ENCODE results near the gene NSUN2. TPM values are rescaled to one million over a fixed set of nuclear protein-coding genes. Genes with fewer than 3 reads are reported as not detected.
"Not testable (repeated sequence)": the region's sequence is repeated elsewhere in the genome, so short reads cannot be mapped to it uniquely, and the experiment has no call there.

Gene NSUN2
- total RNA-seq, 6 experiments from 2014 or later: 24.6 to 42.5 (median 29.1) TPM

DNA sequence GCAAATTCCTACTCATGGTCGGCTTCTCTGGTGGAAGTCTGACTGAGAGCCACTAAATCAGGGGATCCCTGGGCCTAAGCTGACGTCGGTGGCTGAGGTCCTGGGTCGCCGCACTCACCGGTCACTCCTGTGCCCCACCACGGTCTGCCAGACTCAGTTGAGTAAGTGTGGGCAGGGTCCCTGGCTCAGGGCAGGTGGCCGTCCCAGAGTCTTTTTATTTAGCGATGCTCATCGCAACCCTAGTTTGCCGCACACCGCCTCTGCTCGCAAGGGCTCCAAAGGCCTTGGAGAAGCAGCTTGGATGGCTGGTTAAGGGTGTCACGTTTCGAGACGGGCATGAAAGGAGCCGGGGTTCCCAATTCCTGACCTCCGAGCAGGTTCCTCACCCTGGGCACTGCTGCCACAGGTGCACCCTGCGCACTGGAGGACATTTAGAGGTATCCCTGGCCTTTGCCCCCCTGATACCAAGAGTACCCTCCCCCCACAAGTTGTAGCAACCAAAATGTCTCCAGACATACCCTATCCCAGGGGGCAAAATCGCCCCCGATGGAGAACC lies 59.9 kb downstream of the NSUN2 start:
- ATAC-seq (no peak), DNase-seq (no peak)
- H3K4me3 ChIP-seq: no peak overlapping the region
- 84% methylated on average over 3 of the region's 21 CpGs for WGBS (ENCODE audit: insufficient coverage, low coverage, low lambda C conversion rate, missing lambda C conversion rate)
- H3K27ac ChIP-seq: no peak overlapping the region
- no peaks in the 10 kb centered on the region for H3K27me3 ChIP-seq
- H3K9me3 ChIP-seq: no peaks in the 10 kb centered on the region
- H3K36me3 ChIP-seq: no peaks in the 10 kb centered on the region
- TF ChIP-seq, protein P1, sequence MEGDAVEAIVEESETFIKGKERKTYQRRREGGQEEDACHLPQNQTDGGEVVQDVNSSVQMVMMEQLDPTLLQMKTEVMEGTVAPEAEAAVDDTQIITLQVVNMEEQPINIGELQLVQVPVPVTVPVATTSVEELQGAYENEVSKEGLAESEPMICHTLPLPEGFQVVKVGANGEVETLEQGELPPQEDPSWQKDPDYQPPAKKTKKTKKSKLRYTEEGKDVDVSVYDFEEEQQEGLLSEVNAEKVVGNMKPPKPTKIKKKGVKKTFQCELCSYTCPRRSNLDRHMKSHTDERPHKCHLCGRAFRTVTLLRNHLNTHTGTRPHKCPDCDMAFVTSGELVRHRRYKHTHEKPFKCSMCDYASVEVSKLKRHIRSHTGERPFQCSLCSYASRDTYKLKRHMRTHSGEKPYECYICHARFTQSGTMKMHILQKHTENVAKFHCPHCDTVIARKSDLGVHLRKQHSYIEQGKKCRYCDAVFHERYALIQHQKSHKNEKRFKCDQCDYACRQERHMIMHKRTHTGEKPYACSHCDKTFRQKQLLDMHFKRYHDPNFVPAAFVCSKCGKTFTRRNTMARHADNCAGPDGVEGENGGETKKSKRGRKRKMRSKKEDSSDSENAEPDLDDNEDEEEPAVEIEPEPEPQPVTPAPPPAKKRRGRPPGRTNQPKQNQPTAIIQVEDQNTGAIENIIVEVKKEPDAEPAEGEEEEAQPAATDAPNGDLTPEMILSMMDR (IDR thresholded peaks at IDR 0.05): no peak
- H3K4me1 ChIP-seq: peaks cover 0 to 13% (median 0%) of the 10 kb centered on the region in 4 donors
- intact Hi-C loops (cut with DNase I): loop anchor here in 1 of 2 donors (10.0 kb wide), 1 partner anchor 1078 kb away; no protein-coding TSS in a partner anchor

DNA sequence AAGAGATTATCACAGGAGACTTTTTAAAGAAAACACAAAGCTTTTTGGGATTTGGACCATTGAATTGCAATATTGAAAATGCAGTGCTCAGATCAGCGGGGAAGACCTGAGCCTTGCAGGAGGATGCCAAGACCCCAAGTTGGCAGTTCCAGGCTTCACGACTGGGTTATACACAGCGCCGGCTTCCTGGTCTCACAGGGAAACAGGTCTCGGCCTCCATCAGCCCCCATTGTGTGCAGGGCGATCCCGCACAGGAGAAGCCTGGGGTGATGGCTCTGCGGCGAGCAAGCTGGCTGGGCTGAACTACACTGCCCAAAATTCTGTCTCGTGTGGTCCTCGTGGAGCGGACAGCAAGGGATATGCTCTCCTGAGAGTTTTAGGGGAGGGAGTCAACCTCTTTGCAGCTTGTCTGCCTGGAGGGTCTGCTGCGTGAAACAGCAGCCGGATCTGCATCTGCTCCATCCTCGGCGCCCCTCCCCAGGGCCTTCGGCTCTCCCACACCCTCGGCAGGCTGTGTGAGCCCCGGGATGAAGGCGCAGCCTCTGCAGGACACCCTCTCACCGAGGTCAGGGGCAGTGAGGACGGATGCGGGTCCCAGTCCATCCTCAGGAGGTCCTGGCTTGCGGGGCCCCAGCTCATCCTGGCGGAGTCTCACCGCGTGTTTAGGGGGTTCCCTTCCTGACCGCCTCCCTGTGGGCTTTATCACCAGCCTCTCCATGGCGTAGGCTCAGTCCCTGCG lies 60.6 kb downstream of the NSUN2 start:
- DNase-seq: no peak
- WGBS (ENCODE audit: insufficient coverage, low coverage, low lambda C conversion rate, missing lambda C conversion rate): 72% methylated on average over 6 of the region's 30 CpGs

DNA sequence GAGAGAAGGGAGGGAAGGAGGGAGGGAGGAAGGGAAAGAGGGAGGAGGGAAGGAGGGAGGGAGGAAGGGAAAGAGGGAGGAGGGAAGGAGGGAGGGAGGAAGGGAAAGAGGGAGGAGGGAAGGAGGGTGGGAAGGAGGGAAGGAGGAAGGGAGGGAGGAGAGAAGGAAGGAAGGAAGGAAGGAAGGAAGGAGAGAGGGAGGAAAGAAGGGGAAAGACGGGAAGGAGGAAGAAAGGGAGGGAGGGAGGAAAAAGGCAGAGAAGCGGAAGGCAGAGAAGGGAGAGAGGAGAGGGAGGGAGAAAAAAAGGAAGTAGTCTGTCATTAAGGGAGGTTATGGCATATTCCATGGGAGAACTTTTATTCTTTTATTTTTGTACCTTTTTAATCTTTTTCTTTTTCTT lies 61.2 kb downstream of the NSUN2 start:
- not testable (repeated sequence) for H3K27ac ChIP-seq, H3K36me3 ChIP-seq, ATAC-seq, H3K9me3 ChIP-seq, DNase-seq, H3K4me1 ChIP-seq, H3K27me3 ChIP-seq, H3K4me3 ChIP-seq
- WGBS (ENCODE audit: insufficient coverage, low coverage, low lambda C conversion rate, missing lambda C conversion rate): 62% methylated on average over 2 of the region's 2 CpGs
- intact Hi-C loops (cut with DNase I): loop anchor here in 1 of 2 donors (10.0 kb wide), 1 partner anchor 1077 kb away; no protein-coding TSS in a partner anchor

More for the DNA sequence above, 60.6 kb downstream of the NSUN2 start:
- peaks cover 0 to 13% (median 0%) of the 10 kb centered on the region in 4 donors for H3K4me1 ChIP-seq
- H3K27ac ChIP-seq: no peak overlapping the region
- H3K27me3 ChIP-seq: no peaks in the 10 kb centered on the region
- TF ChIP-seq POLR2A (IDR thresholded peaks at IDR 0.05): no peak
- TF ChIP-seq, protein P1 (IDR thresholded peaks at IDR 0.05): no peak
- intact Hi-C loops (cut with DNase I): loop anchor here in 1 of 2 donors (10.0 kb wide), 1 partner anchor 1077 kb away; no protein-coding TSS in a partner anchor
- no peaks in the 10 kb centered on the region for H3K9me3 ChIP-seq
- H3K4me3 ChIP-seq: no peak overlapping the region
- no peak for ATAC-seq
- no peaks in the 10 kb centered on the region for H3K36me3 ChIP-seq

DNA sequence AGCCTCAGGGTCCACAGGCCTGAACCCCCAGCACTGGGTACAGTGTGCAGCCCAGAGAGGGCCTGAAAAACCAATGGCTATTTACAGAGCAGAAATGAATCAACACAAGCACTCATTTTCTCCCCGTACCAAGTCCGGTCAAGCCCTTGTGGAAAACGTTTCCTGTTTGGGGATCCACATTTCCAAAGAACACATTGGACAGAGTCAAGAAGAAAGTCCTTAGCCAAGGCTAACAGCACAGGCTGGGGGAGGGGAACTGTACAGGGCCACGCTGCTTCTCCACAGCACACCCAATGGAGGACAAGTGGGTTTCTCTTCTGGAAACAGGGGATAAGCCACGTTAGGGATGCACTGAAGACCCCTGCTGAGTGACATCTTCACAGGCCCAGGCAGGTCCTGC lies 62.3 kb downstream of the NSUN2 start:
- DNase-seq: no peak
- no peak overlapping the region for H3K27ac ChIP-seq
- H3K9me3 ChIP-seq: no peaks in the 10 kb centered on the region
- intact Hi-C loops (cut with DNase I): loop anchor here in 1 of 2 donors (10.0 kb wide), 1 partner anchor 1076 kb away; no protein-coding TSS in a partner anchor
- ATAC-seq: no peak
- H3K27me3 ChIP-seq: no peaks in the 10 kb centered on the region
- peaks cover 0 to under 1% (median 0%) of the 10 kb centered on the region in 4 donors for H3K4me1 ChIP-seq
- no peak overlapping the region for H3K4me3 ChIP-seq
- no peaks in the 10 kb centered on the region for H3K36me3 ChIP-seq
- 79% methylated on average over 5 of the region's 5 CpGs for WGBS (ENCODE audit: insufficient coverage, low coverage, low lambda C conversion rate, missing lambda C conversion rate)
- TF ChIP-seq, protein P1 (IDR thresholded peaks at IDR 0.05): no peak
- TF ChIP-seq POLR2A (IDR thresholded peaks at IDR 0.05): no peak

DNA sequence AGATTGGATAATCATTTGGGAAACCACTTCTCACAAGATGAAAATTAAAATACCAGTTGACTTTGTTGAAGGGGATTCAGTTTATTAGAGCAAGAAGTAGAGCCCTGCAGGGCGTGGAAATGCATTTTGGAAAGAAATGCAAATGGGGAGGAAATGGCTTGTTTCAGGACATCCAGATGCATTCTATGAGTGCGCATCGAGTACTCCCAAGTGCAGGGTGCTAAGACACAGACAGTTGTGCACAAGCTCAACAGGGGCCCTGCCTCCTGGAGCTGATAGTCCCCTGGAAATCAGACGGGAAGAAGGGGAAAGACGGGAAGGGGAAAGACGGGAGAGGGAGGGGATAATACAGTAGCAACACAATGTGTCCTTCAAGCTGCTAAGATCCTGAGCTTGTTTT lies 64.0 kb downstream of the NSUN2 start:
- Histone ChIP-seq H3K36me3 (no peaks in the 10 kb centered on the region), H3K27me3 (no peaks in the 10 kb centered on the region), H3K9me3 (no peaks in the 10 kb centered on the region), H3K4me1 (no peaks in the 10 kb centered on the region), H3K4me3 (no peak overlapping the region), H3K27ac (no peak overlapping the region)
- ATAC-seq (no peak), DNase-seq (no peak)
- TF ChIP-seq POLR2A (IDR thresholded peaks at IDR 0.05): no peak
- TF ChIP-seq, protein P1 (IDR thresholded peaks at IDR 0.05): no peak
- 82% methylated on average over 6 of the region's 6 CpGs for WGBS (ENCODE audit: insufficient coverage, low coverage, low lambda C conversion rate, missing lambda C conversion rate)
- intact Hi-C loops (cut with DNase I): no loop called here
